SK-N-SH treated with all-trans-retinoic acid at 6 μM for 48 hours (cell line): Measurements from ENCODE around the gene BRF1.

Experiments
- ARNTL ChIP-seq: fragments of 450-650 bp; formaldehyde crosslinking; IDR thresholded peaks from 2 replicates; pipeline ENCODE4 v1.5.0; 2020; ENCODE audit warnings: low read depth, mild to moderate bottlenecking, moderate library complexity, borderline replicate concordance
- CSDC2 ChIP-seq: fragments of 250-450 bp; sonication (Bioruptor Pico); IDR thresholded peaks from 2 replicates; pipeline ENCODE4 v1.5.0; 2020; ENCODE audit warnings: mild to moderate bottlenecking, moderate library complexity
- GLIS3 ChIP-seq: fragments of 250-450 bp; sonication (Bioruptor Pico); IDR thresholded peaks from 2 replicates; pipeline ENCODE4 v1.5.0; 2020; ENCODE audit warnings: mild to moderate bottlenecking, moderate library complexity
- PPARA ChIP-seq: fragments of 250-450 bp; sonication (Bioruptor Pico); IDR thresholded peaks from 2 replicates; pipeline ENCODE4 v1.5.0; 2020; ENCODE audit warnings: mild to moderate bottlenecking, borderline replicate concordance
- RARB ChIP-seq: fragments of 250-450 bp; sonication (Bioruptor Pico); IDR thresholded peaks from 2 replicates; pipeline ENCODE4 v1.8.0; 2021; ENCODE audit warnings: mild to moderate bottlenecking, moderate library complexity
- TCF4 ChIP-seq: fragments of 250-450 bp; sonication (Bioruptor Pico); IDR thresholded peaks from 2 replicates; pipeline ENCODE4 v1.8.0; 2021; ENCODE audit warnings: mild to moderate bottlenecking, moderate library complexity, borderline replicate concordance
- ZFP3 ChIP-seq: fragments of 250-450 bp; sonication (Bioruptor Pico); IDR thresholded peaks from 2 replicates; pipeline ENCODE4 v1.5.0; 2020; ENCODE audit warnings: mild to moderate bottlenecking, moderate library complexity
- ZFP30 ChIP-seq: fragments of 450-650 bp; formaldehyde crosslinking; IDR thresholded peaks from 2 replicates; pipeline ENCODE4 v1.5.0; 2022; ENCODE audit warnings: mild to moderate bottlenecking, moderate library complexity
- ZNF565 ChIP-seq: fragments of 450-650 bp; formaldehyde crosslinking; conservative IDR thresholded peaks from 2 replicates; pipeline ENCODE4 v1.5.0; 2020; ENCODE audit warnings: low read depth, mild to moderate bottlenecking, moderate library complexity
- ZNF8 ChIP-seq: fragments of 450-650 bp; formaldehyde crosslinking; IDR thresholded peaks from 2 replicates; pipeline ENCODE4 v1.5.0; 2020; ENCODE audit warnings: mild to moderate bottlenecking, moderate library complexity
- TF ChIP-seq, protein P1 (sequence below): fragments of 250-450 bp; sonication (Bioruptor Pico); IDR thresholded peaks from 2 replicates; pipeline ENCODE4 v1.5.1; 2020; ENCODE audit warnings: low read depth, mild to moderate bottlenecking, moderate library complexity
- TF ChIP-seq, protein P2 (sequence below): fragments of 250-450 bp; sonication (Bioruptor Pico); IDR thresholded peaks from 2 replicates; pipeline ENCODE4 v1.8.0; 2020; ENCODE audit warnings: mild to moderate bottlenecking, moderate library complexity, borderline replicate concordance
- TF ChIP-seq, protein P3 (sequence below): fragments of 250-450 bp; sonication (Bioruptor Pico); IDR thresholded peaks from 2 replicates; pipeline ENCODE4 v1.8.0; 2021; ENCODE audit warnings: low read depth, mild to moderate bottlenecking, moderate library complexity, borderline replicate concordance

DNA sequence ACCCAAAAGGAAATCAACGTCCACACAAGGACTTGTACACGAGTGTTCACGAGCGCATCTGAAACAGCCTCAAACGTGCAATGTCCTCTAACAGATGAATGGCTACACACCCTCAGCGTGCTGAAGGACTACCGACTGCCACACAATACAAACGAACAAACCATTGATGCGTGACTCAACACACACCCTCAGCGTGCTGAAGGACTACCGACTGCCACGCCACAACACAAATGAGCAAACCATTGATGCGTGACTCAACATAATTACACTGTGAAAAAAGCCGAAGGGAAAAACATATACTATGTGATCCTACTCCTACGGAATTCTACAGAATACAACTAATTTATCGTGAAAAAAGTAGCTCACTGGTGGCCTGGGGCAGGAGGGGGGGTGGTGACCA, 77.5 kb downstream of the BRF1 start:
- TF ChIP-seq TCF4 (CRISPR knock-in tag): no peak
- TF ChIP-seq ZFP30: no peak
- no peak for TF ChIP-seq ARNTL (CRISPR knock-in tag)
- no peak for TF ChIP-seq RARB (CRISPR knock-in tag)
- no peak for TF ChIP-seq ZNF8 (CRISPR knock-in tag)
- TF ChIP-seq, protein P1, sequence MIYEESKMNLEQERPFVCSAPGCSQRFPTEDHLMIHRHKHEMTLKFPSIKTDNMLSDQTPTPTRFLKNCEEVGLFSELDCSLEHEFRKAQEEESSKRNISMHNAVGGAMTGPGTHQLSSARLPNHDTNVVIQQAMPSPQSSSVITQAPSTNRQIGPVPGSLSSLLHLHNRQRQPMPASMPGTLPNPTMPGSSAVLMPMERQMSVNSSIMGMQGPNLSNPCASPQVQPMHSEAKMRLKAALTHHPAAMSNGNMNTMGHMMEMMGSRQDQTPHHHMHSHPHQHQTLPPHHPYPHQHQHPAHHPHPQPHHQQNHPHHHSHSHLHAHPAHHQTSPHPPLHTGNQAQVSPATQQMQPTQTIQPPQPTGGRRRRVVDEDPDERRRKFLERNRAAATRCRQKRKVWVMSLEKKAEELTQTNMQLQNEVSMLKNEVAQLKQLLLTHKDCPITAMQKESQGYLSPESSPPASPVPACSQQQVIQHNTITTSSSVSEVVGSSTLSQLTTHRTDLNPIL: no peak
- TF ChIP-seq, protein P2, sequence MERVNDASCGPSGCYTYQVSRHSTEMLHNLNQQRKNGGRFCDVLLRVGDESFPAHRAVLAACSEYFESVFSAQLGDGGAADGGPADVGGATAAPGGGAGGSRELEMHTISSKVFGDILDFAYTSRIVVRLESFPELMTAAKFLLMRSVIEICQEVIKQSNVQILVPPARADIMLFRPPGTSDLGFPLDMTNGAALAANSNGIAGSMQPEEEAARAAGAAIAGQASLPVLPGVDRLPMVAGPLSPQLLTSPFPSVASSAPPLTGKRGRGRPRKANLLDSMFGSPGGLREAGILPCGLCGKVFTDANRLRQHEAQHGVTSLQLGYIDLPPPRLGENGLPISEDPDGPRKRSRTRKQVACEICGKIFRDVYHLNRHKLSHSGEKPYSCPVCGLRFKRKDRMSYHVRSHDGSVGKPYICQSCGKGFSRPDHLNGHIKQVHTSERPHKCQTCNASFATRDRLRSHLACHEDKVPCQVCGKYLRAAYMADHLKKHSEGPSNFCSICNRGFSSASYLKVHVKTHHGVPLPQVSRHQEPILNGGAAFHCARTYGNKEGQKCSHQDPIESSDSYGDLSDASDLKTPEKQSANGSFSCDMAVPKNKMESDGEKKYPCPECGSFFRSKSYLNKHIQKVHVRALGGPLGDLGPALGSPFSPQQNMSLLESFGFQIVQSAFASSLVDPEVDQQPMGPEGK (CRISPR knock-in tag): no peak
- no peak for TF ChIP-seq CSDC2
- TF ChIP-seq, protein P3, sequence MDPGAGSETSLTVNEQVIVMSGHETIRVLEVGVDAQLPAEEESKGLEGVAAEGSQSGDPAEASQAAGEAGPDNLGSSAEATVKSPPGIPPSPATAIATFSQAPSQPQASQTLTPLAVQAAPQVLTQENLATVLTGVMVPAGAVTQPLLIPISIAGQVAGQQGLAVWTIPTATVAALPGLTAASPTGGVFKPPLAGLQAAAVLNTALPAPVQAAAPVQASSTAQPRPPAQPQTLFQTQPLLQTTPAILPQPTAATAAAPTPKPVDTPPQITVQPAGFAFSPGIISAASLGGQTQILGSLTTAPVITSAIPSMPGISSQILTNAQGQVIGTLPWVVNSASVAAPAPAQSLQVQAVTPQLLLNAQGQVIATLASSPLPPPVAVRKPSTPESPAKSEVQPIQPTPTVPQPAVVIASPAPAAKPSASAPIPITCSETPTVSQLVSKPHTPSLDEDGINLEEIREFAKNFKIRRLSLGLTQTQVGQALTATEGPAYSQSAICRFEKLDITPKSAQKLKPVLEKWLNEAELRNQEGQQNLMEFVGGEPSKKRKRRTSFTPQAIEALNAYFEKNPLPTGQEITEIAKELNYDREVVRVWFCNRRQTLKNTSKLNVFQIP (CRISPR knock-in tag): no peak
- no peak for TF ChIP-seq PPARA (CRISPR knock-in tag)
- no peak for TF ChIP-seq ZFP3
- no peak for TF ChIP-seq ZNF565 (CRISPR knock-in tag)
- no peak for TF ChIP-seq GLIS3 (CRISPR knock-in tag)
